Adrenal gland (tissue), 12 donors: ENCODE data around the gene SRPK2. TPM values are rescaled to one million over a fixed set of nuclear protein-coding genes. Genes with fewer than 3 reads are reported as not detected.

Experiments used
- DNase-seq, 7 donors: peaks; one replicate each; pipeline ENCODE4 v3.0.0-alpha.2; 2019 to 2020
- H3K27ac ChIP-seq, 5 donors: fragments of 200-600 bp; sonication (generic) in 4 of 5; 1 replicate in 3 of 5; 2 replicates in 2 of 5; pipeline versions ENCODE4 v1.5.1 to v1.8.0; 2016 to 2020; ENCODE audit warnings: mild to moderate bottlenecking in 1 of 5
- H3K27me3 ChIP-seq: fragments of 200-600 bp; 2 replicates; pipeline ENCODE4 v1.8.0; 2021
- H3K36me3 ChIP-seq, 2 donors: fragments of 200-600 bp; replicated peaks in 1 of 2; 1 replicate in 1 of 2; 2 replicates in 1 of 2; pipeline versions ENCODE4 v1.5.1 to v1.8.0; 2018 to 2022
- H3K4me1 ChIP-seq, 2 donors: fragments of 200-600 bp; replicated peaks in 1 of 2; 1 replicate in 1 of 2; 2 replicates in 1 of 2; pipeline versions ENCODE4 v1.5.1 to v1.8.0; 2018 to 2021
- H3K4me3 ChIP-seq, 4 donors: fragments of 200-600 bp; sonication (generic) in 3 of 4; one replicate each; pipeline ENCODE4 v1.5.1; 2016 to 2018
- H3K9me3 ChIP-seq, 3 donors: fragments of 200-600 bp; sonication (generic) in 1 of 3; replicated peaks in 1 of 3; 1 replicate in 2 of 3; 2 replicates in 1 of 3; pipeline versions ENCODE4 v1.5.1 to v1.8.0; 2016 to 2021
- CTCF ChIP-seq, 6 experiments: fragments of 450-650 bp in 4 of 6; fragments of 200-600 bp in 2 of 6; sonication (generic) in 1 of 6; IDR thresholded peaks; 1 replicate in 5 of 6; 2 replicates in 1 of 6; pipeline versions ENCODE4 v1.5.1 to v1.8.0; 2016 to 2021; ENCODE audit warnings: antibody characterized with exemption in 6 of 6, mild to moderate bottlenecking in 2 of 6, moderate library complexity in 1 of 6
- POLR2A ChIP-seq, 2 donors: fragments of 450-650 bp; IDR thresholded peaks; one replicate each; pipeline ENCODE4 v1.6.1; 2017; ENCODE audit warnings: antibody characterized with exemption in 2 of 2, mild to moderate bottlenecking in 2 of 2, moderate library complexity in 1 of 2
- WGBS, 4 donors: extraction: QIAGEN DNeasy Blood & Tissue Kit in 2 of 4; methylation state at CpG; one replicate each; pipeline versions ENCODE4 v1.1.5 to v1.1.7; 2013 to 2017; 5-methylcytosine and 5-hydroxymethylcytosine counted together
- intact Hi-C, 2 donors: fragments of 100-400 bp; cut with DNase I; formaldehyde crosslinking; loops; one replicate each; pipeline versions ENCODE4 v1.14.1 to v1.15.0; 2022 to 2023
- polyA plus RNA-seq, 3 donors: library from polyadenylated mRNA; stranded (reverse); fragments of 200-250 nt in 2 of 3; fragments of 350-450 nt in 1 of 3; fragmentation: Illumina TruSeq in 1 of 3; extraction: RNeasy Lipid Tissue Mini Kit (QIAGEN cat#74804) in 1 of 3; gene quantifications; one replicate each; pipeline ENCODE4 v1.2.3, GENCODE V29; 2013 to 2014
- total RNA-seq, 9 donors: library from RNA; depleted of rRNA in 4 of 9; stranded (reverse); fragments of >200 nt in 4 of 9; fragments of 120-200 nt in 1 of 9; fragmentation: NEBNext Ultra II Directional in 1 of 9; extraction: Animal tissue kit (Norgen Biotek cat#: 25700) in 1 of 9; gene quantifications; one replicate each; pipeline versions ENCODE4 v1.1.0 to v1.2.4, GENCODE V29; 2013 to 2023
- donor health status: healthy with polysubstance abuse.
- donor health status: Bipolar disorder and iron deficiency.
- donor health status: DM: yes; HTN: yes; CAD: no.
- donor health status: DM: no; HTN: no; CAD: no.
- donor health status: DM: no; HTN: no; CAD: no.
- donor health status: DM: yes; HTN: yes; CAD: no.

The SRPK2 gene
- total and polyA plus RNA-seq, 12 donors: 7.3 to 64.7 (median 36.6) TPM

- no peak overlapping the region for H3K4me3 ChIP-seq
- WGBS, 4 donors: 74 to 83% (median 77%) methylated on average over 8 of the region's 8 CpGs
- intact Hi-C loops: no loop called here
- no peaks in the 10 kb centered on the region for H3K9me3 ChIP-seq
- H3K27ac ChIP-seq: no peak overlapping the region
- TF ChIP-seq POLR2A (IDR thresholded peaks at IDR 0.05) (no peak), CTCF (IDR thresholded peaks at IDR 0.05) (no peak)
- DNase-seq: no peak
- H3K36me3 ChIP-seq: no peaks in the 10 kb centered on the region
- H3K4me1 ChIP-seq: peaks cover 0 to 6% of the 10 kb centered on the region in 2 donors
- no peaks in the 10 kb centered on the region for H3K27me3 ChIP-seq
Observed at GRCh38 chr7:105278973-105279687, 109.6 kb downstream of the SRPK2 start.

- no peaks in the 10 kb centered on the region for H3K27me3 ChIP-seq
- no peak for DNase-seq
- WGBS, 4 donors: 88 to 94% (median 90%) methylated on average over 5 of the region's 5 CpGs
- no peak overlapping the region for H3K27ac ChIP-seq
- TF ChIP-seq POLR2A (IDR thresholded peaks at IDR 0.05) (no peak), CTCF (IDR thresholded peaks at IDR 0.05) (no peak)
- peaks cover 0 to 6% of the 10 kb centered on the region in 2 donors for H3K4me1 ChIP-seq
- no peaks in the 10 kb centered on the region for H3K36me3 ChIP-seq
- no peaks in the 10 kb centered on the region for H3K9me3 ChIP-seq
- no peak overlapping the region for H3K4me3 ChIP-seq
- intact Hi-C loops: no loop called here
Observed at GRCh38 chr7:105278565-105278964, 110.2 kb downstream of the SRPK2 start.

- intact Hi-C loops: no loop called here
- Histone ChIP-seq H3K4me3 (no peak overlapping the region), H3K9me3 (no peaks in the 10 kb centered on the region), H3K27me3 (no peaks in the 10 kb centered on the region), H3K4me1 (peaks cover 0 to 6% of the 10 kb centered on the region in 2 donors), H3K36me3 (no peaks in the 10 kb centered on the region), H3K27ac (no peak overlapping the region)
- WGBS, 4 donors: 86 to 89% (median 87%) methylated on average over 6 of the region's 6 CpGs
- DNase-seq: no peak
- no peak for TF ChIP-seq CTCF (IDR thresholded peaks at IDR 0.05)
- no peak for TF ChIP-seq POLR2A (IDR thresholded peaks at IDR 0.05)
Observed at GRCh38 chr7:105277341-105277740, 111.4 kb downstream of the SRPK2 start.

- DNase-seq: no peak
- Histone ChIP-seq H3K4me3 (peak overlapping the region in 1 of 4 donors; percentile 40), H3K36me3 (no peaks in the 10 kb centered on the region), H3K4me1 (peaks cover 14 to 34% of the 10 kb centered on the region in 2 donors), H3K27me3 (no peaks in the 10 kb centered on the region), H3K9me3 (no peaks in the 10 kb centered on the region), H3K27ac (no peak overlapping the region)
- no peak for TF ChIP-seq CTCF (IDR thresholded peaks at IDR 0.05)
- no peak for TF ChIP-seq POLR2A (IDR thresholded peaks at IDR 0.05)
- intact Hi-C loops: no loop called here
- 84 to 93% (median 90%) methylated on average over 4 to 9 of the region's 9 CpGs for WGBS, 4 donors
Observed at GRCh38 chr7:105270117-105270516, 118.6 kb downstream of the SRPK2 start.
